H9 (cell line): Measurements from ENCODE around the gene TCIRG1. TPM values are rescaled to one million over a fixed set of nuclear protein-coding genes. Genes with fewer than 3 reads are reported as not detected.

Experiments
- DNase-seq: peaks from one replicate; pipeline ENCODE4 v3.0.0-alpha.2; 2017
- H2AFZ ChIP-seq: one replicate; pipeline ENCODE4 v1.6.1; 2013; ENCODE audit warnings: mild to moderate bottlenecking, low read length, control low read depth, moderate library complexity
- H2AK5ac ChIP-seq: 2 replicates; pipeline ENCODE4 v1.6.1; 2013; ENCODE audit warnings: low read length, control low read depth, mixed read lengths; ENCODE audit not compliant: insufficient read length
- H2BK120ac ChIP-seq: one replicate; pipeline ENCODE4 v1.6.1; 2013; ENCODE audit warnings: low read depth, mild to moderate bottlenecking, low read length, control low read depth, inconsistent platforms; ENCODE audit not compliant: poor library complexity, severe bottlenecking
- H2BK12ac ChIP-seq: 2 replicates; pipeline ENCODE4 v1.6.1; 2013; ENCODE audit warnings: low read length, control low read depth, mixed read lengths, low read depth; ENCODE audit not compliant: insufficient read length
- H2BK15ac ChIP-seq: 2 replicates; pipeline ENCODE4 v1.6.1; 2013; ENCODE audit warnings: low read depth, low read length, control low read depth
- H2BK20ac ChIP-seq: one replicate; pipeline ENCODE4 v1.6.1; 2013; ENCODE audit warnings: low read depth, mild to moderate bottlenecking, low read length, control low read depth, inconsistent platforms; ENCODE audit not compliant: poor library complexity, severe bottlenecking
- H2BK5ac ChIP-seq: 2 replicates; pipeline ENCODE4 v1.6.1; 2013; ENCODE audit warnings: low read length, control low read depth, mixed read lengths; ENCODE audit not compliant: insufficient read length
- H3K14ac ChIP-seq: 2 replicates; pipeline ENCODE4 v1.6.1; 2013; ENCODE audit warnings: low read length, control low read depth; ENCODE audit not compliant: insufficient read depth
- H3K18ac ChIP-seq: 2 replicates; pipeline ENCODE4 v1.6.1; 2013; ENCODE audit warnings: low read depth, mild to moderate bottlenecking, mixed read lengths, low read length, control low read depth; ENCODE audit not compliant: insufficient read length
- H3K23ac ChIP-seq: 2 replicates; pipeline ENCODE4 v1.6.1; 2013; ENCODE audit warnings: low read length, control low read depth, mixed read lengths, low read depth; ENCODE audit not compliant: insufficient read length
- H3K23me2 ChIP-seq: 2 replicates; pipeline ENCODE4 v1.6.1; 2013; ENCODE audit warnings: low read depth, mild to moderate bottlenecking, mixed read lengths, low read length, control low read depth; ENCODE audit not compliant: insufficient read length, poor library complexity, severe bottlenecking
- H3K27ac ChIP-seq: 2 replicates; pipeline ENCODE4 v1.5.1; 2013; ENCODE audit warnings: low read length, control low read depth, mixed read lengths, low read depth; ENCODE audit not compliant: insufficient read length
- H3K27me3 ChIP-seq: 2 replicates; pipeline ENCODE4 v1.6.1; 2013; ENCODE audit warnings: low read length, control low read depth, inconsistent platforms; ENCODE audit not compliant: insufficient read depth
- H3K4ac ChIP-seq: 2 replicates; pipeline ENCODE4 v1.6.1; 2013; ENCODE audit warnings: low read depth, mild to moderate bottlenecking, control low read depth, inconsistent platforms, low read length, moderate library complexity
- H3K4me1 ChIP-seq: 2 replicates; pipeline ENCODE4 v1.6.1; 2013; ENCODE audit warnings: low read length, control low read depth, inconsistent platforms; ENCODE audit not compliant: insufficient read depth
- H3K4me2 ChIP-seq: 2 replicates; pipeline ENCODE4 v1.6.1; 2013; ENCODE audit warnings: low read length, control low read depth, mixed read lengths; ENCODE audit not compliant: insufficient read length, insufficient read depth
- H3K56ac ChIP-seq: 2 replicates; pipeline ENCODE4 v1.6.1; 2013; ENCODE audit warnings: low read depth, mild to moderate bottlenecking, mixed read lengths, low read length, control low read depth; ENCODE audit not compliant: insufficient read length
- H3K79me1 ChIP-seq: 2 replicates; pipeline ENCODE4 v1.6.1; 2013; ENCODE audit warnings: low read depth, mild to moderate bottlenecking, moderate library complexity, low read length, control low read depth, inconsistent platforms; ENCODE audit not compliant: insufficient read depth, poor library complexity, severe bottlenecking
- H3K79me2 ChIP-seq: 2 replicates; pipeline ENCODE4 v1.6.1; 2013; ENCODE audit warnings: low read length, control low read depth, inconsistent platforms; ENCODE audit not compliant: insufficient read depth
- H3K9ac ChIP-seq: 2 replicates; pipeline ENCODE4 v1.6.1; 2013; ENCODE audit warnings: low read length, control low read depth, mixed read lengths; ENCODE audit not compliant: insufficient read length; ENCODE audit errors: extremely low read depth
- H3K9me3 ChIP-seq: one replicate; pipeline ENCODE4 v1.6.1; 2013; ENCODE audit warnings: low read depth, low read length, inconsistent platforms; ENCODE audit not compliant: control insufficient read depth
- H3T11ph ChIP-seq: one replicate; pipeline ENCODE4 v1.6.1; 2013; ENCODE audit warnings: mild to moderate bottlenecking, low read length, control low read depth, inconsistent platforms
- H4K20me1 ChIP-seq: one replicate; pipeline ENCODE4 v1.6.1; 2013; ENCODE audit not compliant: control insufficient read depth, insufficient read length, insufficient read depth
- H4K5ac ChIP-seq: 2 replicates; pipeline ENCODE4 v1.6.1; 2013; ENCODE audit warnings: low read depth, mild to moderate bottlenecking, mixed read lengths, low read length, control low read depth; ENCODE audit not compliant: insufficient read length
- H4K8ac ChIP-seq: replicated peaks from 2 replicates; pipeline ENCODE4 v1.6.1; 2013; ENCODE audit warnings: low read length, control low read depth, mixed read lengths, low read depth; ENCODE audit not compliant: insufficient read length
- H4K91ac ChIP-seq: 2 replicates; pipeline ENCODE4 v1.6.1; 2013; ENCODE audit warnings: low read depth, mild to moderate bottlenecking, moderate library complexity, mixed read lengths, low read length, control low read depth; ENCODE audit not compliant: insufficient read length
- H3K27ac Mint-ChIP-seq, 3 experiments: 2 replicates in 2 of 3; 3 replicates in 1 of 3; pipeline ENCODE4 v1.8.0; 2020 to 2021; ENCODE audit warnings: mixed read lengths in 3 of 3, mild to moderate bottlenecking in 1 of 3, moderate library complexity in 1 of 3
- H3K27me3 Mint-ChIP-seq: 2 replicates; pipeline ENCODE4 v1.8.0; 2021; ENCODE audit warnings: low read depth, mild to moderate bottlenecking, moderate library complexity, mixed read lengths
- H3K36me3 Mint-ChIP-seq, 3 experiments: 2 replicates in 2 of 3; 3 replicates in 1 of 3; pipeline ENCODE4 v1.8.0; 2020 to 2021; ENCODE audit warnings: low read depth in 3 of 3, mixed read lengths in 3 of 3; ENCODE audit not compliant: insufficient read depth in 1 of 3
- H3K4me1 Mint-ChIP-seq, 2 experiments: 2 replicates each; pipeline ENCODE4 v1.8.0; 2020; ENCODE audit warnings: mixed read lengths in 2 of 2
- H3K4me3 Mint-ChIP-seq, 2 experiments: 2 replicates in 1 of 2; 3 replicates in 1 of 2; pipeline ENCODE4 v1.8.0; 2020 to 2021; ENCODE audit warnings: mild to moderate bottlenecking in 2 of 2, mixed read lengths in 2 of 2, moderate library complexity in 1 of 2
- H3K9me3 Mint-ChIP-seq, 2 experiments: 2 replicates in 1 of 2; 3 replicates in 1 of 2; pipeline ENCODE4 v1.8.0; 2020; ENCODE audit warnings: mild to moderate bottlenecking in 2 of 2, mixed read lengths in 2 of 2, moderate library complexity in 1 of 2
- CTCF ChIP-seq: fragments of 200-600 bp; sonication (generic); conservative IDR thresholded peaks from 3 replicates; pipeline ENCODE4 v1.8.0; 2021; ENCODE audit warnings: antibody characterized with exemption, mild to moderate bottlenecking
- whole genome bisulfite sequencing: extraction: QIAGEN DNeasy Blood & Tissue Kit; methylation state at CpG from one replicate; pipeline ENCODE4 v1.1.7; 2013; ENCODE audit warnings: missing lambda C conversion rate, low lambda C conversion rate, mixed read lengths; ENCODE audit not compliant: insufficient read length; ENCODE audit errors: extremely low coverage; 5-methylcytosine and 5-hydroxymethylcytosine counted together
- total RNA-seq: library from RNA; stranded (reverse); gene quantifications from 2 replicates; pipeline ENCODE4 v1.2.1, GENCODE V29; 2021

Gene TCIRG1
- total RNA-seq, 1 experiment from 2014 or later: 24.4 TPM

- H3K23ac ChIP-seq: no peak overlapping the region
- no peak overlapping the region for H2BK15ac ChIP-seq
- no peak overlapping the region for H3K56ac ChIP-seq
- H3K9me3 Mint-ChIP-seq: peaks cover 0 to 5% of the 10 kb centered on the region in 2 experiments; a peak in 1 of 5 replicates
- no peak overlapping the region for H2BK5ac ChIP-seq
- no peak for TF ChIP-seq CTCF
- no peak overlapping the region for H2AK5ac ChIP-seq
- H3K23me2 ChIP-seq: peaks cover 4% of the 10 kb centered on the region
- no peak overlapping the region for H2BK120ac ChIP-seq
- H3K9ac ChIP-seq: no peak overlapping the region
- H4K5ac ChIP-seq: no peak overlapping the region
- H4K20me1 ChIP-seq: no peaks in the 10 kb centered on the region
- peaks cover 26 to 46% of the 10 kb centered on the region in 2 experiments for H3K4me1 Mint-ChIP-seq
- DNase-seq: no peak
- H2BK12ac ChIP-seq: no peak overlapping the region
- H3K18ac ChIP-seq: no peak overlapping the region
- H2BK20ac ChIP-seq: no peak overlapping the region
- H4K91ac ChIP-seq: no peak overlapping the region
- H3K27me3 ChIP-seq: no peaks in the 10 kb centered on the region
- no peak overlapping the region for H3K14ac ChIP-seq
- H3K79me1 ChIP-seq: no peaks in the 10 kb centered on the region
- no peak overlapping the region for H3K4me3 Mint-ChIP-seq
- no peak overlapping the region for H2AFZ ChIP-seq
- H3K27me3 Mint-ChIP-seq: peaks cover 10% of the 10 kb centered on the region
- H3K4me2 ChIP-seq: no peak overlapping the region
- H3K4ac ChIP-seq: no peak overlapping the region
- no peaks in the 10 kb centered on the region for H3K9me3 ChIP-seq
- H3K4me1 ChIP-seq: no peaks in the 10 kb centered on the region; the same call in 1 of the 2 replicates
- H4K8ac ChIP-seq: no peak overlapping the region
- H3T11ph ChIP-seq: no peak overlapping the region
- no peak overlapping the region; a peak in 1 of 7 replicates for H3K27ac Mint-ChIP-seq
- H3K27ac ChIP-seq: no peak overlapping the region
- no CpG with 5 or more reads among the region's 7 CpGs for WGBS
- H3K36me3 Mint-ChIP-seq: no peaks in the 10 kb centered on the region; a peak in 1 of 7 replicates
- no peaks in the 10 kb centered on the region for H3K79me2 ChIP-seq
Measured at GRCh38 chr11:68006606-68007166, 32.1 kb upstream of the TCIRG1 start.
